GM12875 (cell line): ENCODE data around the gene RASA2.

ENCODE experiments used
- H3K4me3 ChIP-seq: one replicate; pipeline ENCODE4 v1.5.1; 2011; ENCODE audit warnings: low read depth, low read length, control low read depth
- CTCF ChIP-seq: IDR thresholded peaks from 2 replicates; pipeline ENCODE4 v1.5.1; 2011; ENCODE audit warnings: low read depth, mild to moderate bottlenecking, control low read depth, inconsistent platforms, low read length, moderate library complexity, borderline replicate concordance; ENCODE audit not compliant: insufficient read depth

Gene RASA2

DNA sequence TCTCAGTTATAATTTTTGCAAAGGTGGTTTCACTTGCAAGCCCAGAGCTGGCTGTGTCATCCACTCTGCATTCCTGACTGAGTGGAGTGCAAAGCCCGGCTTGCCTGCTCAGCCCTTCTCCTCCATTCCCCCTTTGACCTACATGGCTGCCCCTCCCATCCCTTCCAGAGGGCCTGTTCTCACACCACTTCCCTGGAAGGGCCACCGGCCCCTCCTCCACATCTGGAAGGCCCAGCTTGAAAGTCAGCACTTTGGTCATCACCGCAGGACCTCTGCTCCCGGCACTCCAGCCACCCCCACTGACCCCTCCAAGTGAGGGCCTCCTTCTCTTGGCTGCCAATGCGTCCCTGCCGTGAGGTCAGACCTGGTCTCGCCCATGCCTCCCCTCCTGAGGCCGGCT, 177.2 kb downstream of the RASA2 start:
- TF ChIP-seq CTCF = no peak
- no peak overlapping the region for H3K4me3 ChIP-seq
